NCI-H226 (cell line): Measurements from ENCODE around the gene AFF3.

Experiments used
- DNase-seq: peaks from one replicate; pipeline ENCODE4 v3.0.0-alpha.2; 2015

Gene AFF3

GRCh38 chr2:99648906-99649789, 493.2 kb downstream of the AFF3 start:
- no peak for DNase-seq

DNA sequence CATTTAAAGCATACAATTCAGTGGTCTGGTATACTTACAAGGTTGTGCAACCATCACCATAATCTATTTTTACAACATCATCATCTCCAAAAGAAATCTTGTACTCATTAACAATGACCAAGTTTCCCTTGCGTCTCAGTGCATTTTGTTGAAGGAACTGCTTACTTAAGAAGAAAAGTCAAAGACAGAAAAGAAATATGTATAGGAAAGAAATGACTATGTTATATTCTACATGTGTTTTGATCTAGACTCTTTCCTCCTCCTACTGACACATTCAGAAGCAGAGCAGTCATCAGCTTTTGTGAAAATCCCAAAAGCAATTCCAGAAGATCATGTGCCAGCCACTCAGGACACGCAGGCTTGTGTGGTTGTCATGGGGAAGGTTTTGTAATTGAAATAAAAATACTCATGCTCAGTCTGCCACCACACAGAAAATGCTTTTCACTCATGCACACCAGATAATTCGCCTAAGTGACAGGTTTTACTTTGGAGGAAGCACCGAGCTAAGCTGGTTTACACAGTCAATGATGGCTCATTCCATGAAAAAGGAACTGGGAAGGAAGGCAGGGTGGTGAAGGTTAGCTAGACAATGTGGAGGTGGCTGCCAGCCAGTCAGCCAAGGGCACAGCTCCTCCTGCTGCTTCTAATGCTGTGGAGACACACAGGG, 494.1 kb downstream of the AFF3 start:
- DNase-seq, result peak; percentile 13

DNA sequence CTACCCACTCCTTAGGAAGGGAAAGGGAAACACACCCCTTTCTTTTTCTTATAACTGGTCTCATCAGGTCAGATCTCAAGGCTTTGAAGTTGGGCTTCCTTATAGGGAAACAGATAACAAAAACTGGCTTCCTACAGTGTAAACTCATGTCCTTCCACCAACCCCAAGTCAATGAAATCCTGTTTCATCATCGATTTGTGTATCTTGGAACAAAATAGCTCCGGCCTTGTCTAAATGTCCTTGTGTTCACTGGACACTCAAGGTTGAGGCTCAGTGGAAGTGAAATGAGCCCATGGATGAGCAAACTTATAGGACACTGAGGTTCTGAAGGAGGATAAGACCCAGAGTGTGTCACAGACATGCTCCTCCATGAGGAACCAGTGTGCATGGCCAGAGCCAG, 496.4 kb downstream of the AFF3 start:
- no peak for DNase-seq

DNA sequence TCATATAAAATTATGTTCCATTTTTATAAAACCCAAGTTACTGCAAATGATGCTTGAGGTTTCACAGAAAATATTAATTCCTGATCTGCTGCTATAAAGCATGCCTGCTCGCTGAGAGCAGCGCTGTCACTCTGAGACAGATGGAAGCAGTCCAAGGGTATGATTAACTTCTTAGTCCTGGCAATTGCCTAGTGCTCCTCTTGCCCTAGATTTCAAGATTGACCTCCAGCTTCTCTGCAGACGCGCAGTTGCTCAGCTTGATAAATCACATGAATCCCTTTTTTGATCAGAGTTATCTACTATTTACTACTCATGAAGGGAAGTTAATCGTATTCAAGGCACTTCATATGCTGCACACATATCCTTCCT, 498.0 kb downstream of the AFF3 start:
- no peak for DNase-seq

DNA sequence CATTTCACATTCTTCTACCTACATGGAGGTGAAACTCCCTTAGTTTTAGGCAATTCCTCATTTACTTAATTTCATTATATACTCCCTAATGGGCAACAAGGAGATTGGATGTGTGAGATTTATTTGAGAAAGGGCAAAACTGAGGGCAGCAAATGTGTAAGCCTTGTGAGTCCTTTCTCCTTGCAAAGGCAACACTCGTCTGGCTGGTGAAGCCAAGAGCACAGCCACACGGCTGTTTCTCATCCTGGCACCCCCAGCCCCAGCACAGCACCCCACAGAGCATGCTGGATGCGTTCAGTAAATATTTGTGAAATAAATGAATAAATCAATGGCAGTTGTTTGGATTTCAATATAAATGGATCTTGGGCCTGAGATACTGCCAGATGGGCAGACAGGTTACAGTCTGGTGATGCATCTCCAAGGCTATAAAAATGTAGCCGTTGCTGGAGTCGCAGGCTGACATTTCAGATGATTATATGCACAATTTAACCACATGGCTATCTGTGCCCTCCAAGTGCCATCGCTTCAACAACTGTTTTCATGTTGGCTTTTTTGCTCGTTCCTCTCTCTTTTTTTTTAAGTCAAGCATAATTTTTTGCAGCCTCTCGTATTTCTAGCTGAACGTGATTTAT, 498.5 kb downstream of the AFF3 start:
- DNase-seq, result no peak

GRCh38 chr2:99641999-99642398, 500.4 kb downstream of the AFF3 start:
- no peak for DNase-seq

DNA sequence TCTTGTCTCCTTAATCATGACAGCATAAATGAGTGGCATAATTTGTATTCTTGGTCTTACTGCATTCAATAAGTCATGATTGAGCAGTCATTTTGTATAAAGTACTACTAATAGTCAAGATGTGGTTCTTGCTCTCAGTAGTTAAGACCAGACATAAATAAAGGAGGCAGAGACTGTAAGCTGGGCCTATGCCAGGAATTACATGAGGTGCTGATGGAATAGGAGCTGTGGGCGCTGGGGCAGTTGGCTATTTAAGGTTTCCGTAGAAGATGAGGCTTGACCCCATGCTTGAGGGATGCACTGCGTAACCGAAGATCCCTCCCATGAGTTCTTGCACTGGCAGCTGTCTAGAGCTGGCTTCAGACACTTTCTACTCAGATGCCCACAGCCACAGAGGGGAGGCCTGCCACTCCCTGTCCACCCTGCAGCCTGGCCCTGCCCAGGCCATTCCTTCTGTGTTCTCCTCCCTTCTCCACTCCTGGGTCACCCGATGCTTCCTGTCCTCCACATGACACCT, 501.7 kb downstream of the AFF3 start:
- no peak for DNase-seq

GRCh38 chr2:99638791-99639190, 503.6 kb downstream of the AFF3 start:
- no peak for DNase-seq

DNA sequence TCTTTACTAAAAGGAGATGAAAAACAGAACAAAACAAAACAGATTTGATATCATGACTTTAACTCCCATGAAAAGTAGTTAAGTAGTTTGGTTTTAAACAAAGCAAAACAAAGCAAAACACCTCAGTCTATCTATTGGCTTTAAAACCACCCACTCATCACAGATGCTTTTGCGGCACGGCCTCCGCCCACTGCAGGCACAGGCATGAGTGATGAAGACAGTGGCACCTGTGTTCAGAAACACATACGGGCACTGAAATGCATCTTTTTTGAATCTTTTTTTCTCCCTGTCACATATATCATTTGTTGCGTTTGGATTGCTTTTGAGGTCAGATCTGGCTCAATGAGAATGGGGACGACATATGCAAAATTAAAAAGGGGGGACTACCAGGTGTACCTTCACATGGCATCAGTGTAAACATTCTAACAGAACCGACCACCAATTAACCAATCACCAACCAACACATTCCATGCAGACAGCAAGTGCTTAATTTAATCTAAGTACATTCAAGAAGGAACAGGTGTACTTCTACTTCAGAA, 505.2 kb downstream of the AFF3 start:
- DNase-seq, result no peak

DNA sequence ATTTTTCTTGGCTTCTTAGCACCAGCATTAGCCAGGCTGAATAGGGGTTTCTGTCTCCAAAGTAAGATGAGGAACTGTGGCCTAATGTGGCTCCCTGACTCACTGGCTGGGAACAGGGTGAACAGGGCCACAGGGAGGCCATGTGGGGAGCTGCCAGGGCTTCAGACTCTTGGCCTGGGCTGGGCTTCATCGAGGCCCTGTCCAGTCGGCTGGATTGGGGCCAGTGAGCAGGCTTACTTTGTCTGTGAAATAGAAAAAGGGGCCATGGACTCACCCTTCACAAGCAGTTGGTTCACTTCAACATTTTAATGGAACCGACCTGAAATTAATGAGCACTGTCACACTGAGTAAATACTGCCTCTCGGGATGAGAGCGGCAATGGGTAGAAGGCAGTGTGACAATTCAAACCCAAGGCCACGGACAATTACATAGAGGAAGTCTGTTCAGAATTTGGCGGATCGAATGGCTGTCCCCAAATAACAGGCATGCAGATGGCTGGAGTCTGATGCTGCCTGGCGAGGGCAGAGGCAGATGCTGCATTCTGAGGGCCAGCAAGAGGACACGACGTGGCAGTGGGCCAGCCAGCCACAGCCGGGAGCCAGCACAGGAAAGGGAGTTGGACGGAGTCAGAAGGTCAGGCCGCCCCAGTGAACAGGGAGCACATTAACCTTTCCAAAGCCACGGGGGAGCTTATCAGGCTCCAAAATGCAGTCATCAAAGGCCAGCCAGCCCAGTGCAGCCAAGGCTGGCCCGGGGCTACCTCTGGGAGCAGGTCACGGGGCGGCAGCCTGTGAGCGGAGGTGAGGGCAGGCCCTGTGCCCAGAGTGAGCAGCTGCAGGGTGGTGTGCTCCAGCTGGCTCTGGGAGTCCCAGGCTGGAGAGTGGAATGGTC, 506.0 kb downstream of the AFF3 start:
- no peak for DNase-seq

DNA sequence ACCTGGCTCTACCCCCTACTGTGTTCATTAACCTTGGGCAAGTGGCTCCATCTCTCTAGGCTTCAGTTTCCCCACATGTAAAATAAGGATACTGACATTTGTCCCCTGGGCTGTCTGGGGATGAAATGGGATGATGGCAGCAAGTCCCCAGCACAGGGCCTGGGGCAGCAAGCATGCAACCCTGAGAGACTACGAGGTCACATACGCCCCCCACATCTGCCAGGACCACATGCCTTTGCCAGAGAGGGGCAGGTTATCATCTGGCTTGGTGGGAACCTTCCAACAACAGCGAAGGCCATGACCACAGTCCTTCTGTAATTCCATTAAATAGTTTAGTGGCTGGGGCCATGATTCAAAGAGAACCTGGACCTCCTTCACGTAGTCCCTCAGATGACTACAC, 506.7 kb downstream of the AFF3 start:
- DNase-seq, result no peak

DNA sequence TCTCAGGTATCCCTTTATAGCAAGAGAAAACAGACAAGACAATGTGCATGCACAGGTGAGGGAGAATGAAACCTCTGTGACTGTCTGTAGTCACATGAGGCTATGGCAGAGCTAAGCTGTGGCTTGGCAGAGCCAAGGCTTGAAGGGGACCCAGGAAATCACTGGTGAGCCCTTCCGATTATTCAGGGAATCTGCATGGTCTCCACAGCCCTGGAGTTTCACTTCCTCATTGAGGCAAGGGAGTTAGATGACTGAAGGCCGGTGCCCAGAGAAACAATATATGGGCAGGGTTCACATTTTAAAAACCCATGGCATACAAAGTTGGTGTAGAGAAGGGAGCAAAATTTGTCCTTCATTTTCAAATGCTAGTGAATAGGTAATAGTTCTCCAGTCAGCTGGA, 508.2 kb downstream of the AFF3 start:
- no peak for DNase-seq

DNA sequence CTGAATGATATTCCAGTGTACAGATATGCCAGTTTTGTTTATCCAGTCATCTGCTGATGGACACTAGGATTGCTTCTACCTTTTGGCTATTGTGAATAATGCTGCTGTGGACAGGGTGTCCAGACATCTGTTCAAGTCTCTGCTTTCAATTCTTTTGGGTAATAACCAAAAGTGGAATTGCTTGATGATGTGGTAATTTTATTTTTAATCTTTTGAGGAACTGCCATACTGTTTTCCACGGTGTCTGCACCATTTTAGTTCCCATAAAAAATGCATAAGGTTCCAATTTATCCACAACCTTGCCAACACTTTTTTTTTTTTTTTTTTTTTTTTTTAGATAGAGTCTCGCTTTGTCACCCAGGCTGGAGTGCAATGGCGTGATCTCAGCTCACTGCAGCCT, 510.7 kb downstream of the AFF3 start:
- DNase-seq, result no peak

DNA sequence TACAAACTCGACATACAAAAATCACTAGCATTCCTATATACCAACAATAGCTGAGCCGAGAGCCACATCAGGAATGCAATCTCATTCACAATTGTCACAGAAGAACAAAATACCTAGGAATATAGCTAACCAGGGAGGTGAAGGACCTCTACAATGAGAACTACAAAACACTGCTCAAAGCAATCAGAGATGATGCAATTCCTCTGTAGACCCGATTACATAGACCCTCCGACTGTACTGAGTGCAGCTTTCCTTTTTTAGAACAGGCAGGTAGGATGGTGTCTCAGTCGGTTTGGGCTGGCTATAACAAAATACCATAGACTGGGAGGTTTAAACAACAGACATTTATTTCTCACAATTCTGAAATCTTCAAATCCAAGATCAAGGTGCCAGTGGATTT, 513.1 kb downstream of the AFF3 start:
- no peak for DNase-seq

GRCh38 chr2:99626158-99626557, 516.2 kb downstream of the AFF3 start:
- no peak for DNase-seq

DNA sequence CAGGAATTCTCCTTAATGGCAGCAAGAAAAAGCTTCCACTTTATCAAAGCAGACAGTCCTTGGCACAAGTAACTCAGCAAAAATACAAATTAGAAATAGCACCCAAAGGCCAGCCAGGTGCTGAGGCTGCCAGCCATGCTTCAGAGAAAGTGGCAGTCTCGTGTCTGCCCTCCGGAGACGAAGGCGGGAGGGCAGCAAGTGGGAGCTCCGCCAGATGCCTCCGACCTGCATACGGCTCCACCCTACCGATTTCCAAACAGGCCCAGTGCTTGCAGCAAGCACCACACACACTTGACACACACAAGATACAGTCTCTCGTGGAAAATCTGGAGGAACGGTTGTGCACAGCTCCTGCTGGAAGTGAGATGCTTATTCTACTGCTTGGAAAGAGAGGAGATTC, 517.7 kb downstream of the AFF3 start:
- DNase-seq, result no peak

DNA sequence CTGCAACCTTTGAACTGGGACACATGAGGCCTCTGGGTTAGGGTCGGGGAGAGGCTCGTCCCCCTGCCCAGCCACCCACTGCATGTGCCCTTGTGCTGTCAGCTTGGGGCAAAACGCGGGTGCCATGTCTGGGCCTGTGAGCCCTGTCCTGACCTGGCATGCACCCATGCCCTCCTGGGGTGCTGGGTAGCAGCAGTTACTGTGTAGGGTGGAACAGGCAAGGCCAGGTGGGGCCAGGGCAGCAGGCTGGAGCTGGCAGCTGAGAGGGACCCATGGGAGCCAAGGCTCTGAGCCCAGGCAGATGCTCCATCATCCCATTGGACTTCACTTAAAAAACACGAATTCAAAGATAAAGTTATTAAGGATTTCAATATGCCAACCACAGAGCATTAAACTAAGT, 518.8 kb downstream of the AFF3 start:
- DNase-seq, result no peak

DNA sequence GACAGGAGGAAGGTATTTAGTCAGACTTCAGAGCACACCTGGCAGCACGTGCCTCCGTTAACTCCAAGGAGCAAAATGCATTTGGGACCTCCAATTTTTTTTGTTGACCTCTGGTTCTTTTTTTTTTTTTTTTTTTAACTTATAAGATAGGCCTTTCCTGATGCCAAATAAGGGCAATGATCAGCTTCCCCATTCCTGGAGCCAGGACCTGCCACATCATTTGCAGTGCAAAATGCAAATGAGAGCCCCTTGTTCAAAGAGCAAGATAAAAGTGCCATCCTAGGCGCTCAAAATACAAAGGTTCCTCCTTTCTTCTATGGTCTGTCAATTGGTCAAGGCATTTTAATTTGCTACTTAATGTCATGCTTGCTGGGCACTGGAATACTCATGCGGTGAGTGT, 519.4 kb downstream of the AFF3 start:
- DNase-seq, result no peak

DNA sequence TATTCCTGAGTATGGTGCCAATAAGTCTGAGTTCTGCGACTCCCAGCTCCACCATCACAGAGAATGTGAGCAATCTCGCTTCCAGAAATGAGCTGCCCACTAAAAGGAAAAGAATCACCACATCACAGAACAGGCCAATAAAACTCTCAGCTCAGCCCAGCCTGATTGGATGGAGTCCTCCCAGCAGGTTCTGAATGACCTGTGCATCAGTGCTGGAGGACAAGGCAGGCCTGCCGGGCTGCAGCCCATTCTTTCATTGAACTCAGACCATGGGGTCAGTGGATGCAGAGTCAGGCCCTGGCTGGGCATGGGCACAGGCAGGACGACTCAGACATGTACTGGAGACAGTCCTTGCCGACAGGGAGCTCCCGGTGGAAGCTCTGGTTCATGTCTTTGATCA, 519.9 kb downstream of the AFF3 start:
- no peak for DNase-seq

DNA sequence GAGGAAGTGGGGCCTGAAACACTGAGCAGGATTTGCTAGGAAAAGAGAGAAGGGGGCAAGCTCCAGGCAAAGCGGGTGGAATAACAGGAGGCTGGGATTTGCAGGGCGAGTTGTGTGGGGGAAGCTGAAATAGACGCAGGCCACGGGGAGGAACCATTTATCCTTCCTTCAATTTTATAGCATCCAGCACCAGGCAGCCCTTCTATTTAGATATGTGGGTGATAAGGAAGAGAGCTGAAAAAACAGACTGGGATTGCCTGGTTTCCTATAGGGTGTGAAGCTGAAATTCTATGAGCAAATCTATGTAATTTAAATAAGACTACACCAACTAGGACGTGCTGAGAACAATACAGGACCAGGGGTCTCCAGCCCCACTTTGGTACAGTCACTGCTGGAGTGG, 520.6 kb downstream of the AFF3 start:
- no peak for DNase-seq

DNA sequence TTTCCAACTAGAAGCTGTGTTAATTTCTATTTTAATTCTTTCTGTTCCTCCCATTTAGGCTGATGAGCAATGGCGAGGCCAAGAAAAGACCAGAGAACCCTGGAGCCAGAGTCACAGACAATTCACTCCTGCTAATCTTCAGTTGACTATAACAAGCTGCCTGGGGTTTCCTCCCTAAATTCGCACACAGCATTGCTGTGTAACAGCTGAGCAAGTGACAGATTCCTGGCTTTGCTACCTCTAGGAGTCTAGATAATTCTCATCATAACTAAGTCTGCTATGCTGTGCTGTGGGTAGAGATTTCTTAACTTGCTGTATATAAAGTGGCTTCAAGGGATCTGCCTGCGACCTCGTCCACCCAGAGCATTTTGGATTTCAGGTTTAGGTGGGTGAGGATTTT, 521.3 kb downstream of the AFF3 start:
- no peak for DNase-seq

- no peak for DNase-seq
Measured at GRCh38 chr2:99619151-99619550, 523.2 kb downstream of the AFF3 start.
